Measurements from ENCODE around the gene DLGAP4.

GRCh38 chr20:36368869-36369268, 62.7 kb downstream of the DLGAP4 start:
- TF ChIP-seq MTA2 (IDR thresholded peaks at IDR 0.05; ENCODE audit: low read depth) (no peak), EWSR1 (IDR thresholded peaks at IDR 0.05; ENCODE audit: borderline replicate concordance, low read depth, partially characterized antibody) (no peak), SMARCC2 (IDR thresholded peaks at IDR 0.05; ENCODE audit: low read depth) (no peak), POLR2A (conservative IDR thresholded peaks at IDR 0.05) (no peak), SREBF2 (CRISPR knock-in tag; IDR thresholded peaks at IDR 0.05) (no peak), BMI1 (IDR thresholded peaks at IDR 0.05; ENCODE audit: low read length) (no peak), FOXK1 (CRISPR knock-in tag; IDR thresholded peaks at IDR 0.05; ENCODE audit: borderline replicate concordance) (no peak)
- TF ChIP-seq, protein P1, sequence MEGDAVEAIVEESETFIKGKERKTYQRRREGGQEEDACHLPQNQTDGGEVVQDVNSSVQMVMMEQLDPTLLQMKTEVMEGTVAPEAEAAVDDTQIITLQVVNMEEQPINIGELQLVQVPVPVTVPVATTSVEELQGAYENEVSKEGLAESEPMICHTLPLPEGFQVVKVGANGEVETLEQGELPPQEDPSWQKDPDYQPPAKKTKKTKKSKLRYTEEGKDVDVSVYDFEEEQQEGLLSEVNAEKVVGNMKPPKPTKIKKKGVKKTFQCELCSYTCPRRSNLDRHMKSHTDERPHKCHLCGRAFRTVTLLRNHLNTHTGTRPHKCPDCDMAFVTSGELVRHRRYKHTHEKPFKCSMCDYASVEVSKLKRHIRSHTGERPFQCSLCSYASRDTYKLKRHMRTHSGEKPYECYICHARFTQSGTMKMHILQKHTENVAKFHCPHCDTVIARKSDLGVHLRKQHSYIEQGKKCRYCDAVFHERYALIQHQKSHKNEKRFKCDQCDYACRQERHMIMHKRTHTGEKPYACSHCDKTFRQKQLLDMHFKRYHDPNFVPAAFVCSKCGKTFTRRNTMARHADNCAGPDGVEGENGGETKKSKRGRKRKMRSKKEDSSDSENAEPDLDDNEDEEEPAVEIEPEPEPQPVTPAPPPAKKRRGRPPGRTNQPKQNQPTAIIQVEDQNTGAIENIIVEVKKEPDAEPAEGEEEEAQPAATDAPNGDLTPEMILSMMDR (IDR thresholded peaks at IDR 0.05 in 2 of 3, conservative IDR thresholded peaks at IDR 0.05 in 1 of 3; ENCODE audit: insufficient read depth in 2 of 3, low read depth in 1 of 3, low read length in 3 of 3): no peak

Measured in K562 (cell line).